Skeletal muscle tissue (tissue), 4 donors: Measurements from ENCODE around the gene PACSIN2. TPM values are rescaled to one million over a fixed set of nuclear protein-coding genes. Genes with fewer than 3 reads are reported as not detected.

Experiments
- H3K27ac ChIP-seq: one replicate; pipeline ENCODE4 v1.7.0; 2013; ENCODE audit warnings: mild to moderate bottlenecking, low read depth, low read length, inconsistent platforms
- H3K27me3 ChIP-seq, 3 donors: one replicate each; pipeline ENCODE4 v1.7.0; 2013; ENCODE audit warnings: low read length in 3 of 3; ENCODE audit not compliant: control insufficient read depth in 3 of 3, insufficient read depth in 3 of 3
- H3K36me3 ChIP-seq, 3 donors: one replicate each; pipeline ENCODE4 v1.7.0; 2013; ENCODE audit warnings: low read length in 3 of 3; ENCODE audit not compliant: control insufficient read depth in 3 of 3, insufficient read depth in 3 of 3
- H3K4me1 ChIP-seq, 3 donors: one replicate each; pipeline ENCODE4 v1.7.0; 2013; ENCODE audit warnings: low read length in 3 of 3, mild to moderate bottlenecking in 3 of 3; ENCODE audit not compliant: control insufficient read depth in 3 of 3, insufficient read depth in 3 of 3
- H3K4me3 ChIP-seq, 3 donors: one replicate each; pipeline ENCODE4 v1.7.0; 2013; ENCODE audit warnings: low read length in 3 of 3
- H3K9ac ChIP-seq, 3 donors: one replicate each; pipeline ENCODE4 v1.7.0; 2013; ENCODE audit warnings: low read length in 3 of 3, mild to moderate bottlenecking in 3 of 3, moderate library complexity in 2 of 3, low read depth in 1 of 3
- H3K9me3 ChIP-seq, 3 donors: one replicate each; pipeline ENCODE4 v1.7.0; 2013; ENCODE audit warnings: low read length in 3 of 3; ENCODE audit not compliant: control insufficient read depth in 3 of 3
- total RNA-seq: library from RNA; depleted of rRNA; stranded (reverse); fragments of >200 nt; gene quantifications from one replicate; pipeline ENCODE4 v1.2.3, GENCODE V29; 2014
- donor health status: Osteomylitis.

Gene PACSIN2
- total RNA-seq, 1 donor from 2014 or later, result 20.9 TPM

GRCh38 chr22:42993651-42994275, 21.2 kb downstream of the PACSIN2 start:
- Histone ChIP-seq H3K4me3 (no peak overlapping the region), H3K9me3 (no peaks in the 10 kb centered on the region), H3K36me3 (no peaks in the 10 kb centered on the region), H3K4me1 (peaks cover 24 to 48% (median 31%) of the 10 kb centered on the region in 3 donors), H3K9ac (peak overlapping the region in 1 of 3 donors; percentile 45), H3K27me3 (no peaks in the 10 kb centered on the region), H3K27ac (peak overlapping the region; percentile 49)

- Histone ChIP-seq H3K4me3 (no peak overlapping the region), H3K4me1 (peaks cover 24 to 48% (median 31%) of the 10 kb centered on the region in 3 donors), H3K9ac (no peak overlapping the region), H3K27me3 (no peaks in the 10 kb centered on the region), H3K27ac (no peak overlapping the region), H3K36me3 (no peaks in the 10 kb centered on the region), H3K9me3 (no peaks in the 10 kb centered on the region)
Measured at GRCh38 chr22:42992886-42993479, 22.0 kb downstream of the PACSIN2 start.

- Histone ChIP-seq H3K9me3 (no peaks in the 10 kb centered on the region), H3K27ac (no peak overlapping the region), H3K27me3 (no peaks in the 10 kb centered on the region), H3K36me3 (no peaks in the 10 kb centered on the region), H3K9ac (no peak overlapping the region), H3K4me1 (peaks cover 24 to 42% (median 31%) of the 10 kb centered on the region in 3 donors), H3K4me3 (no peak overlapping the region)
Measured at GRCh38 chr22:42992092-42992491, 22.9 kb downstream of the PACSIN2 start.

- Histone ChIP-seq H3K9ac (no peak overlapping the region), H3K9me3 (no peaks in the 10 kb centered on the region), H3K4me3 (no peak overlapping the region), H3K4me1 (peaks cover 24 to 33% (median 27%) of the 10 kb centered on the region in 3 donors), H3K27me3 (no peaks in the 10 kb centered on the region), H3K27ac (no peak overlapping the region), H3K36me3 (no peaks in the 10 kb centered on the region)
Measured at GRCh38 chr22:42991010-42991651, 23.8 kb downstream of the PACSIN2 start.

GRCh38 chr22:42990131-42990838, 24.7 kb downstream of the PACSIN2 start:
- Histone ChIP-seq H3K4me3 (no peak overlapping the region), H3K4me1 (peaks cover 20 to 29% (median 21%) of the 10 kb centered on the region in 3 donors), H3K27ac (no peak overlapping the region), H3K36me3 (no peaks in the 10 kb centered on the region), H3K27me3 (no peaks in the 10 kb centered on the region), H3K9ac (no peak overlapping the region), H3K9me3 (no peaks in the 10 kb centered on the region)

GRCh38 chr22:42986115-42986514, 28.8 kb downstream of the PACSIN2 start:
- no peaks in the 10 kb centered on the region for H3K36me3 ChIP-seq
- no peaks in the 10 kb centered on the region for H3K9me3 ChIP-seq
- H3K9ac ChIP-seq, result peak overlapping the region in 1 of 3 donors; percentile 16
- no peak overlapping the region for H3K4me3 ChIP-seq
- no peaks in the 10 kb centered on the region for H3K27me3 ChIP-seq
- no peak overlapping the region for H3K27ac ChIP-seq
- peaks cover 0 to 10% (median 4%) of the 10 kb centered on the region in 3 donors for H3K4me1 ChIP-seq

GRCh38 chr22:42985531-42985905, 29.4 kb downstream of the PACSIN2 start:
- Histone ChIP-seq H3K27me3 (no peaks in the 10 kb centered on the region), H3K9ac (no peak overlapping the region), H3K4me3 (no peak overlapping the region), H3K4me1 (peaks cover 0 to 5% (median 4%) of the 10 kb centered on the region in 3 donors), H3K36me3 (no peaks in the 10 kb centered on the region), H3K27ac (no peak overlapping the region), H3K9me3 (no peaks in the 10 kb centered on the region)

GRCh38 chr22:42984814-42985530, 30.0 kb downstream of the PACSIN2 start:
- Histone ChIP-seq H3K9me3 (no peaks in the 10 kb centered on the region), H3K4me1 (no peaks in the 10 kb centered on the region), H3K27ac (no peak overlapping the region)

GRCh38 chr22:42984397-42984796, 30.6 kb downstream of the PACSIN2 start:
- Histone ChIP-seq H3K9me3 (no peaks in the 10 kb centered on the region), H3K27ac (no peak overlapping the region), H3K9ac (no peak overlapping the region), H3K27me3 (no peaks in the 10 kb centered on the region), H3K4me1 (no peaks in the 10 kb centered on the region), H3K4me3 (no peak overlapping the region), H3K36me3 (no peaks in the 10 kb centered on the region)

More at GRCh38 chr22:42984814-42985530, 30.0 kb downstream of the PACSIN2 start:
- H3K27me3 ChIP-seq, result no peaks in the 10 kb centered on the region
- no peak overlapping the region for H3K4me3 ChIP-seq
- no peak overlapping the region for H3K9ac ChIP-seq
- H3K36me3 ChIP-seq, result no peaks in the 10 kb centered on the region
